HG03439 (cell line): ENCODE data around the gene ABHD4.
"Not testable (repeated sequence)": the region's sequence is repeated elsewhere in the genome, so short reads cannot be mapped to it uniquely, and the experiment has no call there.

Source experiments
- ATAC-seq: cut with Tn5 transposase; IDR thresholded peaks from one replicate; pipeline ENCODE4 v1.9.1; 2021; ENCODE audit warnings: mild to moderate bottlenecking, moderate library complexity; ENCODE audit not compliant: unreplicated experiment

Gene ABHD4

GRCh38 chr14:22626590-22626989, 28.5 kb downstream of the ABHD4 start:
- no peak for ATAC-seq

DNA sequence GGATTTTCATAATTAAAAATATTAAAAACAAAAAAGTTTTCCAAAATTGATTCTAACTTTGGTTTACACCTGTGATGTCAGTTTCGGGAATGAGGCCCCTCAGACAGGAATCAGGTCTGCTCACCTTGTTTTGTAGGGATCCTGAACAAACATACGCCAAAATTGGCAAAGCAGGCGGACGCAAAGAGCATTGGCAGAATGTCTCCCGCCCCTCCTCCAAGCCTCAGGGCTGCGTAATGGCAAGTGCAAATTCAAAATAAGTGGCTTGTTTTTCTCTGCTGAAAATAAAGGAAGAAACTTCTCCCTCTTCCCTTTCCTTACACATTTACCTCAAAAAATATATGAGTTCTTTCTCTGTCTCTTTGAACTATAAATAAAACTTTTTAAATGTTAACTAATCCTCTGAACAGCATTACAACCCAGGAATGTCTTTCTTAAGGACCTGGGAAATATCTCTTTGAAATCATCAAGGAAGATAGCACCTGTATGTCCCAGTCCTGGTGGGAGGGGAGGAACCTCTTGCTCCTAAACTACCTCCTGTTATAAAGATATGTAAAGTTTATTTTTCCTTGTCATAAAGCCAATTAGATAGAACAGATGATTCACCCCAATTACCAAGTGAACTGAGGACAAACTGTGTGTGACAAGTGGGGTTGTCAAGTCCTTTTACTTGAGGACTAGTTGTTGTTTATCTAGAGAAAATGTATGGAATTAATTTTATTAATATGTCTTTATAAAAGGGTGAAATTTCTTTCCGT, 29.6 kb downstream of the ABHD4 start:
- no peak for ATAC-seq

GRCh38 chr14:22629361-22629760, 31.3 kb downstream of the ABHD4 start:
- no peak for ATAC-seq

DNA sequence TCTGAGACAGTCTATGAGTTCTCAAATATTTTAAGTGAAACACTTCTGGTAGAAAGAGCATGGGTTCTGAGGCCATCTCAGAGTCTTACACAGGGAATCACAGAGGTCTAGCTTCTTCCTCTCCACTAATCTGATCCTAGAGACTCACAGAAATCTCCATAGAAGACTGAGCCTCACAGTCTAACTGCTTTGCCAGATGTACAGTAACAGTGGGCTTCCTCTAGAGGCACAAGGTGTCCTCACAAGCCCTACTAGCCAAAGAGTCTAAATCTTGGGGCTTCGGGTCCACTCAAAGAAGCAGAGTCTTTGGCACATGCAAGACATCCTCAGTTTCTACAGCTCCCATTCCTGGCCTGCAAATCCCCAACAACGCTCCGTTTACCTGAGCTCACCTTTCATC, 32.0 kb downstream of the ABHD4 start:
- no peak for ATAC-seq

DNA sequence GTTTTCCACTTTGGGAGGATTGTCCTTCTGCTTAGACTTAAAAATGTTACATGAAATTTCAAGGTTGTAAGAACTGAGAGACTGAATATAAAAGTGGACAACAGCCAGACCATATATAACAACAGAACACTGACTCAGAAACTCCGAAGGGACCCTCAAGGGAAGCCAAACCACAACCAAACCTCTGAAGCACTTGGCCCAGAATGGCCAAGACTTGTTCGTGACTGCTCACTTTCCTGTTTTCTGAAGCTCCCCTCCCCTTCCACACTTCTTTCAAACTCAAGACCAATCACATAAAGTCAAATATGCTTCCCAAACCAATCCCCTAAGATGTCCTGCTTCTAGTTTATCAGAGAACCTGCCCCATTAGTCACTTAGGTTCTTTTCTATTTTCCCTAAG, 32.4 kb downstream of the ABHD4 start:
- ATAC-seq, result no peak

DNA sequence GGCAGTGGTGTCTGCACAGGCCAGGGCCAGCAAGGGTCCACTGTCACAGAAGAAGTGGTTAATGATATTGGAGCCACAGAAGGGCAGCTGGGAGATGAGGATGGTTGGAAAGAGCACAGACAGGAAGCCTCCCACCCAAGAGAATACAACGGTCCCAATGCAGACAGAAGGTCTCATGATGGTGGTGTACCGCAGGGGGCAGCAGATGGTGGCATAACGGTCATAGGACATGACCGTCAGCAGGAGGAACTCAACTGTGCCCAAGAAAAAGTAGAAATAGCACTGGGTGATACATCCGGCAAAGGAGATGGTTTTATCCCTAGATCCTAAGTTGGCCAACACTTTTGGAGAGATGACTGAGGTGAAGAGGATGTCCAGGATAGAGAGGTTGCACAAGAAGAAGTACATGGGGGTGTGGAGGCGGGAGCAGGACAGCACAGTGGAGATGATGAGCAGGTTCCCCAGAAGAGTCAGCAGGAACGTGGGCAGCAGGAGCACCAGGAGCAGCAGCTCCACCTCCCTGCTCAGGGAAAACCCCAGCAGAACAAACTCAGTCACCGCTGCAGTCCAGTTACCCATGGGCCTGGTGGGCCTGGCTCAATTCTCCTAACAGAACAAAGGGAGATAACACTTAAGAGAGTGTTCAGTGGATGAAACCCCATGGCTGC, 36.3 kb downstream of the ABHD4 start:
- no peak for ATAC-seq

- ATAC-seq, result not testable (repeated sequence)
Observed at GRCh38 chr14:22635980-22636379, 37.9 kb downstream of the ABHD4 start.

- no peak for ATAC-seq
Observed at GRCh38 chr14:22640192-22640591, 42.1 kb downstream of the ABHD4 start.

DNA sequence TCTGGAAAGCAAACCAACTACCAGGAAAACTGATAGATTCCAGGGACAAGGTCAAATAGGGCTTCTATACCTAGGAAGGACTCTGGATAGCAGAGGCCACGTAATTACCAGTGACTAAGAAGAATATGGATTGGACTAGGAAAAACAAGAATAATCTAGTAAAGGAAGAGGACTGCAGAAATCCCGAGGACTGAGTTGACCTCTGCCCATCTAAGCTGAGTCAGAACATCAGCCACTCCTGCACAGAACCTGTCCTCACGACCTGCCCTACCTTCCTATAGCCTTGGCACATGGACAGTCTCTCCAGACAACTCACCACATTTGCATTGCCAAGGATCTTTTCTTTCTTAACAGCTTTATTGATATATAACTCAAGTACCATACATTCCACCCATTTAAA, 43.7 kb downstream of the ABHD4 start:
- ATAC-seq, result no peak

GRCh38 chr14:22644305-22644635, 46.2 kb downstream of the ABHD4 start, which contains the start of gene OR6J1:
Gene OR6J1 (minus strand): TSS chr14:22644352. CDS start chr14:22634811, 9,541 bp downstream.
- ATAC-seq, result no peak

DNA sequence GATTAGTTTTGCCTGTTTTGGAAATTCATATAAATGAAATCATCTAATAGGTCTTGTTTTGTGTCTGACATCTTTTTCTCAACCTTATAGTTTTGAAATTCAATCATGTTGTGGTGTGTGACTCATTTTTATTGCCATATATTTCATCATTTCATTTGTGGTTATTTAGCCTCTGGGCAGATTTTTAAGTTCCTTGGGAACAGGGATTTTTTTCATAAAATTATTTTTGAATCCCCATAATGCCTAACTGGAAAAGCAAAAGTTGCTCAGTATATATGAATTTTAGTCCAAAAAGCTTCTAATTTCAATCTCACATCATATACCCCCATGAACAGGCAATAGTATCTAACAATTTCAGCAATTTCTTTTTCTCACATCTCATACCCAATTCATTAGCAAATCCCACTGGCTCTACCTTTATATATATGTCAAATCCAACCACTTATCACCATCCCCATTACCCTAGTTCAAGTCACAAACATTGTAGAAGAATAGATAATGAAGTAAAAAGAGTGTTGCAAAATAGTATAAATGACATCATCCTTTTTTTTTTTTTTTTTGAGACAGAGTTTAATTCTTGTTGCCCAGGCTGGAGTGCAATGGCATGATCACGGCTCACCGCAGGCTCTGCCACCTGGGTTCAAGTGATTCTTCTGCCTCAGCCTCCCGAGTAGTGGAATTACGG, 48.6 kb downstream of the ABHD4 start:
- ATAC-seq, result no peak

DNA sequence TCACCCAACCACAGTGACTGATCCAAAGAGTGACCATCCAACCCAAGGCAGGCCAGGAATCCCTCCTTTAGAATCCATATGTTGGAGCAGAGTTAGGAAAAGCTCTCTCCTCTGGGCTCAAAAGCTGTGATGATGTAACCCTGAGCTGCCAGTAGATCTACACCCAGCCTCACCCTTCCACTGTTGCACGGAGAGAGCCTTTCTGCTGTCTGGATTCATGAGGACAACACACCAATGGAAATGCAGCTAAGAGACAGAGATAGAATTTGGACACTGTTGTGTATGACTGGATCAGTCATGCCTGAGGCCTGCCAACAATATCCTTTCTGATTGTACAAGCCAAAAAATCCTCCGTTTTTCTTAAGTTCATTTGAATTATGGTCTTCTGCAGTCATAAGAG, 50.4 kb downstream of the ABHD4 start:
- no peak for ATAC-seq

GRCh38 chr14:22650046-22650739, 52.1 kb downstream of the ABHD4 start:
- ATAC-seq, result no peak

DNA sequence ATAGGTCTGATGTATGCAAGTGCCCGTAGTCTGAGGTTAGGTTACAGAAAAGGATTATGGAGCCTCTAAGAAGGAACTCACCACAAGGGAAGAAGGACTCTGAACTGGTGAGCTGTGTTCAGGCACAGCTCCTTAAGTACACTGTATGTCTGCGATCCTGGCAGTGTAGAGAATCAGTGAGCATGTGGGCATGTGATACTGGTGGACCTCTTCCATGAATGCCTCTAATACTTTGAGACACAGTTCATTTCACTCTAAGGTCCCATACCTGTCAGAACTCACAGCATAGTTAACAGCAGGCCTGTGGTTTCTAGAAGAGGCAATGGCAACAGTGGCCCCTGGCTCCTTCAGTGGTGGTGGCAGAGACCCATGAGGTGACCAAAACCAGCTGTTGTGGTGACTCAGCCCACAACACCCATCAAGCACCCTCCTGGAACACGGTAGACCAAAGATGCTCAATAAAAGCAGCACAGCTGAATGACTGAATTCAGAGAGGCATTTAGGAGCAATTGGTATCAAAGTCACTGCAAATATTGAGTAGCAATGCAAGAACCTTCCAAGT, 52.9 kb downstream of the ABHD4 start:
- ATAC-seq, result peak; percentile 65

GRCh38 chr14:22651586-22651985, 53.5 kb downstream of the ABHD4 start:
- no peak for ATAC-seq

DNA sequence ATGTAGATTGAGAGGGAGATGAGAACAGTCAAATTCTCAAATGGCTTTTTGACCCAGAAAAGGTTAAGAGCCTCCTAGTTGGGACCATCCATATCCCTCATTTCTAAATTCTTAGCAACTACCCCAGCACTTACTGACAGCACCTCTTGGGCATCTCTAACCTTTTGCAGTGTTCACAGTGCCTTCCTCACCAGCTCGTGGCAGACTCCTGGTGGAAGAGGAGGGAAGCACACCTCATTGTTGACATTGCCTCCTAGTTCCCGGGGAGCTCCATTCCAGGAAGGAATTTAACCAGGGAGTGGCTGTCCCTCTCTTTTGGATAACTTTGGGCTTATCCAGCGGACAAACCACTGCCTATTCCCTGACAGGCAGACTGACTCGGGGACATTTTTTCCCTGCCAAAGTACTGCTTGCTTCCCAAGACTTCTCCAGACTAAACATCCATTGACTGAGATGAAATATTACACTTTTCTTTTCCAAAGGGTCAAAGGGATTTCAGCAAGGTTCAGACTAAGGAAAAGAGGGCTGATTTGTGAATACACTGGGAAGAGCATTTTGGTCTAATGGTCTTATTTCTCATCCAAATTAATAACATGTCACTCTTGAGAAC, 55.0 kb downstream of the ABHD4 start:
- ATAC-seq, result no peak

DNA sequence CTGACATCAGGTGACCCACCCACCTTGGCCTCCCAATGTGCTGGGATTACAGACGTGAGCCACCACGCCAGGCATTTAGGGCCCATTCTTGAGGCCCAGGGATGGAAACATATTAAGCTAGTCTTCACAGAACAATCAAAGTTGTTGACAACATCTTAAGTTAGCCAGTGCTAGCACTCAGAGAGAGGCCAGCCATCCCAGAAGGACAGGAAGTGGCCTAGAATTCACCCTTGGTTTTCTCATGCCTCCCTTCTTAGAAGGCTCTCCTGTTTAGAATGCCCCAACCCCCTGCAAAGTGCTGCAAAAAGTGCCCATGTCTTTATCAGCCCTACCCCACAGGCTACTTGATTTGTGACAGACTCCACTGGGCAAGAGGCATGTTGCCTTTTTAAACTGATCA, 58.1 kb downstream of the ABHD4 start:
- ATAC-seq, result no peak

- no peak for ATAC-seq
Observed at GRCh38 chr14:22656945-22657731, 59.0 kb downstream of the ABHD4 start.

DNA sequence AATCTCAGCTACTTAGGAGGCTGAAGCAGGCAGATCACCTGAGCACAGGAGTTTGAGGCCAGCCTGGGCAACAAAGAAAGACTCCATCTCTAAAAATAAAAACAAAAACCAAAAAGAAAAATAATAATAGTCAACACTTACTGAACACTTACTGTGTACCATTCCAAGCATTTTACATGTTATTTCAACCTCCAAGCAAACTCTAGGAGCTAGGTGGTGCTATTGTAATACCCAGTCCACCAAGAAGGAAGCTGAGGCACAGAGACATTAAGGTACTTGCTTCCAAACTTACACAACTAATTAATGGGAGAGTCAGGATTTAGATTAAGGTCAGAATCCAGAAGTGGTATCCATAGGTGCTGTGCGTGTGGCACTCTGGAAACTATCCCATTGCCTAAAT, 59.8 kb downstream of the ABHD4 start:
- ATAC-seq, result no peak

- ATAC-seq, result no peak
Observed at GRCh38 chr14:22658946-22659345, 60.8 kb downstream of the ABHD4 start.
